A549 treated with RU486 at 1 μM for 4 hours (cell line): ENCODE measurements around the gene AFAP1L1. TPM values are rescaled to one million over a fixed set of nuclear protein-coding genes. Genes with fewer than 3 reads are reported as not detected.

ENCODE experiments used
- total RNA-seq: library from RNA; stranded (reverse); fragments of 200-300 nt; extraction: Qiagen RNA extraction; gene quantifications from 5 replicates; pipeline ENCODE4 v1.2.3, GENCODE V29; 2022; ENCODE audit warnings: low read depth

AFAP1L1 gene
- total RNA-seq, result 5.1 to 7.9 TPM (median 6.6 TPM) in 5 replicates

DNA sequence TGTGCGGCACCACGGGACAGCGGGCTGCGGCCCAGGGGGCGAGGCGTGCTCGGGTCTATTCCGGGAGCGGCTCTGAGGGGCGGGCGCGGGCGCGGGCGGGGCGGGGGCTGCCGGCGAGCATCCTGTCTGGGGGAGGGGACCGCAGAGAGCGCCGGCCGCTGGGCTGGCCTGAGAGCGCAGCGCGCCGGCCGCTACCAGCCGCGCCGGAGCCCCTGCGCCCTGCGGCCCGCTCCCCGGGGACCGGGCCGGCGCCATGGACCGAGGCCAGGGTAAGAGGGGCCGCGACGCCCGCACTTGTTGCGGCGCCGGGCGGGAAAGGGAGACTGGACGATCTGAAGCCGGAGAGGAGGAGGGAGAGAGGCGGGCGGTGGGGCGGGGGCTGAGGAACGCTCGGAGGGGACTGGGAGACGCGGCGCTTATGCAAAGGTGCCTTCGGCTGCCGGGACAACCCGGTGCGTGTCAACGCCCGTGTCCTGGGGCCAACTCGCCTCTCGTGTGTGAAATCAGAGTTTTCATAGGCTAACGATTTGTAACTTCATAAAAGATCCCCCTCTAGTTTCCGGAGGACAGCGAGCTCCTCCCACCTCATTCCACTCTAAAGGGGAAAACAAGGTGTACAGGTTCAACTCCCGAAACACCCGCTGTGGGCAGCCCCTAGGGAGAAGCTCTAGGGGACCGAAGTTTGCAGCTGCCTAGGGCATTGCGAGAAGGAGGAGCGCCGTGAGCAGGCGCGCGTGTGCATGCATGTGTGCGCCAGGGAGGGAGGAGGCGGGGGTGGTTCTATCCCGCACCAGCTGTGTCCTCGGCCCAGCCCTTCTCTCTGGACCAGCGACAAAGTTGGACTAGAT, at the start of gene AFAP1L1:
TSS of gene AFAP1L1 (plus strand) at position 144 of the 848 bp plus-strand sequence. CDS start at position 254, 110 bp downstream.

DNA sequence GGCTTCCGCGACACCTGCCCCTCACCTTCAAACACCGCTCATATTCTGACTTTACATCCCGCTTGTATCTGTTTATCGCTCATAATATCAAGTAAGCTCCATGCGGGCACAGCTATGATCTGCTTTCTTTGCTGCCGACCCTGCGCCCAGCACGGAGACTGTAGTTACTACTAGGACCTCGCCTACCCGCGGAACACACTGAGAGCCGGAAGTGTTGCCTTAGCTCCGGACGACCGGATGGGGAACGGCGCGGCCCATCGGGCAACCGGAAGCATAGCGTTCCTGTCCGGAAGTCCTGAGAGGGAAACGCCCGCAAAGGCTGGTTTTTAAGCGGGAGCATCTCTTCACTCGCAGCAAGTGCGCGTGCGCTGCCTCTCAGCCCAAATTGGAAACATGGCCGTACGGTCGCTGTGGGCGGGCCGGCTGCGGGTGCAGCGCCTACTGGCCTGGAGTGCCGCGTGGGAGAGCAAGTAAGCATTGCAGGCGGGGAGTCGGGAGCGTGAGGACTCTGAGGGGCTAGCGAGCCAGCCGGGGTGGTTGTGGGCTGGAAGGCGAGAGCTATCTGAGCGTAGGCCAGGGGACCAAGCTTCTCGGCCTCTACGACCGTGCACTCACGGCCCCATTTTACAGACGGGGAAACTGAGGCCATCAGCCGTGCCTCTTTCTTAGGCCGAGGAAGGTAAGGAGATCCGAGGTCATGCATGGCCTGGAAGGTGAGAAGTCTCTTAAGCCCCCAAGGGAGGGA, 73.7 kb downstream of the AFAP1L1 start, which contains the start of gene GRPEL2:
TSS of gene GRPEL2 (plus strand) at position 353 of the 745 bp plus-strand sequence. CDS start at position 394, 41 bp downstream.

DNA sequence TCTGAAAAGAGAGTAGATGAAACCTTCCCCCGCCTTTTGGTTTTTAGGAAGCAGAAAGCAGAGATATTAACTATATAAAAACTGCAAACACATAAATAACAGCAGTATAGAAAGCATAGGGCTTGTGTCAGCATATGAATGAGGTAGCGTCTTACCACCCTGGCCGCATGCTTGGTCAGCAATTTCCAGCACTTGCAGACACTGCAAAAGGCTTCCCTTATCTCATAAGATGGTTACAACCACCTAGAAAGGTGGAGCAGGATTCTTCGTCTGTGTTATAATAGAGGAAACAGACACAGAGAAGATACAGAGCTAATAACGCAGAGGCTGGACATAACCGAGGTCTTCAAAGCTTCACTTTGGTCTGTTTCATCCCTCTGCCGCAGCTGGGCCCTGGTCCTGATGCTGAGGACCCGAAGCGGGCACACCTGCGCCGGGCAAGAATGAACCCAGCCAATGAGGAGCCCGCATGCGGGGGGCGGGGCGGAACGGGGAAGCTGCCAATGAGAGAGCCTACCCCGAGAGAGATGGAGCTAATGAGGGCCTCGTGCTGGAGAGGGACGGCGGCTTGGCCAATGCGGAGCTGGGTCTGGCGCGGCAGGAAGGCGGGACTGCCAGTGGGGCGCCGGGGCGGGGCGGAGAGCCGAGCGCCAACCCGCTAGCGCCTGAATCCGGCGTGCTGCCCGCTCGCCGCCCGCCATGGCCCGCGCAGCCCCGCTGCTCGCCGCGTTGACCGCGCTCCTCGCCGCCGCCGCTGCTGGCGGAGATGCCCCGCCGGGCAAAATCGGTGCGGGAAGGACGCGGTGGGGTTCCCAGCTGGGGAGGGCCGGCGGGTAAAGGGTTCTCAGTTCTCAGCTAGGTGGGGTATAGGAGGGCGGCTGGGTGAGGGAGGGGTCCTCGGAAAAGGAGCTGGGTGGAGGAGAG, 86.0 kb downstream of the AFAP1L1 start, which contains the start of gene PCYOX1L:
TSS of gene PCYOX1L (plus strand) at position 677 of the 924 bp plus-strand sequence. CDS start at position 700, 23 bp downstream.

DNA sequence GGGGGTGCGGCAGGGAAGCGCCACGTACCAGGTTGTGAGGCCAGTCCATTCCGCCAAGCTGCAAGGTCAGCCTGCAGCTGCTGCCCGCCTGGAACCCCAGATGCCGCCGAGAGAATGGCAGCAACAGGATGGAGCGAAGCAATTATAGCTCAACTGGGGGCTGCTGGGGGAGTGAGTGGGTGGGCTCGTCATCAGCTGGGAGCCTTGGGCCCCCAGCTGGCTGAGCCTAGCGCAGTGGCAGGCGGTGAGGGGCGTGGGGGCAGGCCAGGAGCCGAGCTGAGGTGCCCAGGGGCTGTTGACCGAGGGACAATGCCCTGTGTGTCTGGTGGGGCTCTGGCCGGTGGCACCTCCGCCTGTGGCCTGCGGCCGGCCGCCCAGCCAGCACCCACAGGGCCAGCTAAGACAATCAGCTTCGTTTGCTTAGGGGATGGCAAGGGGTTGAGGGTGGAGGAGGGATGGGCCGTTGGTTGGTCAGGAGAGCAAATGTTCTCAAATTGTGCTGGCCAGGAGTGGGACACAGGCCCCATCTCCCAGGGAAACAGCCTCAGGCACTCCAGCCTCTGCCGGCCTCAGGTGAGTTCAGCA, 107.6 kb downstream of the AFAP1L1 start, which contains the start of gene IL17B:
TSS of gene IL17B (minus strand) at position 116 of the 585 bp plus-strand sequence. CDS start at position 49, 67 bp downstream.

Other genes starting within 250 kb of the AFAP1L1 start
- gene SH3TC2, start 208.8 kb upstream of the AFAP1L1 start, total RNA-seq, result 0.24 to 0.64 TPM (median 0.56 TPM) in 5 replicates
- 8.2 to 10.3 TPM (median 8.5 TPM) in 5 replicates for gene ABLIM3, start 130.4 kb upstream of the AFAP1L1 start, total RNA-seq
- gene GRPEL2, start 73.6 kb downstream of the AFAP1L1 start, total RNA-seq, result 6.6 to 8.3 TPM (median 7.7 TPM) in 5 replicates
- 2.4 to 3.0 TPM (median 2.5 TPM) in 5 replicates for gene PCYOX1L, start 86.2 kb downstream of the AFAP1L1 start, total RNA-seq
- gene IL17B, start 107.4 kb downstream of the AFAP1L1 start, total RNA-seq, result not detected in 5 replicates